GM12875 (cell line): Measurements from ENCODE around the gene SLC39A11.

ENCODE experiments used
- H3K4me3 ChIP-seq: one replicate; pipeline ENCODE4 v1.5.1; 2011; ENCODE audit warnings: low read depth, low read length, control low read depth
- TF ChIP-seq, protein P1 (sequence below): IDR thresholded peaks from 2 replicates; pipeline ENCODE4 v1.5.1; 2011; ENCODE audit warnings: low read depth, mild to moderate bottlenecking, control low read depth, inconsistent platforms, low read length, moderate library complexity, borderline replicate concordance; ENCODE audit not compliant: insufficient read depth

The SLC39A11 gene

DNA sequence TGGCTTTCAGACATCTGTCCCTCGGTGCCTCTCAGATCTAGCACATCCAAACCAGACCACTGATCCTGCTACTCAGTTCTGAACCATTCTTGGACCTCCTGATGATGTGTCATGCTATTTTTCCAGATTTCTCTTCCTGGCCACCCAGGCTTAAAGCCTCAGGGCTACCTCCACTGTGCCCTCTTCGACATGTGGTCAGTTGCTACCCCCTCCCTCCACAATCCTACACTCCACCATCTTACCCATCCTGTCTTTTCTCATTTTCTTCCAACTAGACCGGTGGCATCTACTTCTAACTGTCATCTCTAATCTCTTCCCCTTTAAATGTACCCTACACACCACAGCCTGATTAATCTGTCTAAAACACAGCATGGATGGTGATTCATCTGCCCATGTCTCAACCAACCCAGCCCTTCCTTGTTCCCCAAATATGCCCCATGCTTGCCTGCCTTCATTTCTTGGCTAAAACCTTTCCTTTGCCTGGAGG is 478.6 kb downstream of the SLC39A11 start:
- H3K4me3 ChIP-seq = no peak overlapping the region
- TF ChIP-seq, protein P1, sequence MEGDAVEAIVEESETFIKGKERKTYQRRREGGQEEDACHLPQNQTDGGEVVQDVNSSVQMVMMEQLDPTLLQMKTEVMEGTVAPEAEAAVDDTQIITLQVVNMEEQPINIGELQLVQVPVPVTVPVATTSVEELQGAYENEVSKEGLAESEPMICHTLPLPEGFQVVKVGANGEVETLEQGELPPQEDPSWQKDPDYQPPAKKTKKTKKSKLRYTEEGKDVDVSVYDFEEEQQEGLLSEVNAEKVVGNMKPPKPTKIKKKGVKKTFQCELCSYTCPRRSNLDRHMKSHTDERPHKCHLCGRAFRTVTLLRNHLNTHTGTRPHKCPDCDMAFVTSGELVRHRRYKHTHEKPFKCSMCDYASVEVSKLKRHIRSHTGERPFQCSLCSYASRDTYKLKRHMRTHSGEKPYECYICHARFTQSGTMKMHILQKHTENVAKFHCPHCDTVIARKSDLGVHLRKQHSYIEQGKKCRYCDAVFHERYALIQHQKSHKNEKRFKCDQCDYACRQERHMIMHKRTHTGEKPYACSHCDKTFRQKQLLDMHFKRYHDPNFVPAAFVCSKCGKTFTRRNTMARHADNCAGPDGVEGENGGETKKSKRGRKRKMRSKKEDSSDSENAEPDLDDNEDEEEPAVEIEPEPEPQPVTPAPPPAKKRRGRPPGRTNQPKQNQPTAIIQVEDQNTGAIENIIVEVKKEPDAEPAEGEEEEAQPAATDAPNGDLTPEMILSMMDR = no peak

DNA sequence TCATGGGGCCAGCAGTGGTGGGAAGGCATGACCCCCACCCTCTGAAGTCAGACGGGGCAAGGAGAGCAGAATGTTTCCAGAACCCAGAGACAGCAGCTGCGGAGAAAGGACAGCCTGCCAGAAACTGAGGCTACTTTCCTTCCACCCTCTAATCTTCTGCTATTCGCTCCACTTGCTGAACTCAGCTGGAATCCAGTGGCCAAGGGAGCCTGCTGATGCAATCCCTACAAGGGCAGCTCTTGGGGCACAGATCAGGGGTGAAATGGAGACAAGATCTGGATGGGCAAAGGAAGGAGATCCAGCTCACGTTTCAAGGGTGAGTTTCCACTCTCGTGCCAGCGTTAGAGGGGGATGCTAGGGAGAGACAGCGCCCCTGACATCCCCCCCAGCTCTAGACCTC is 479.1 kb downstream of the SLC39A11 start:
- TF ChIP-seq, protein P1 = no peak
- H3K4me3 ChIP-seq = no peak overlapping the region

DNA sequence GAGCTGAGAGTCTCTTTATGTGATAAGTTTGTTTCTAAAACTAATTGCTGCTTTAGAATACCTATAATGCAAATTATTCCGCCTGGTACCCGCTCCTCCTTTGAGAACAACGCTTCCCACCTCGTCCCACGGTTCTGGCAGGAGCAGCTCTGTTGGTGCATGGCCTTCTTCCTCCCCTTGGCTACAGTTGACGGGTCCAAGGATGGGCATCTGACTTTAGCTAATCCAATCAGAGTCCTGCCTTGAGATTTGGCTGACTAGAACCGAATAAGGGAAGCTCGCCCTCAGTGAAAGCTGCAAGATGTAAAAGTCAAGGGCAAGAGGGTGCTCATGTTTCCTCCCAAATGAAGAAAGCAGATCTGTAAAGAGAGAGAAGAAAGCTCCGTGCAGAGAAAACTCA is 481.3 kb downstream of the SLC39A11 start:
- H3K4me3 ChIP-seq = no peak overlapping the region
- TF ChIP-seq, protein P1 = no peak

DNA sequence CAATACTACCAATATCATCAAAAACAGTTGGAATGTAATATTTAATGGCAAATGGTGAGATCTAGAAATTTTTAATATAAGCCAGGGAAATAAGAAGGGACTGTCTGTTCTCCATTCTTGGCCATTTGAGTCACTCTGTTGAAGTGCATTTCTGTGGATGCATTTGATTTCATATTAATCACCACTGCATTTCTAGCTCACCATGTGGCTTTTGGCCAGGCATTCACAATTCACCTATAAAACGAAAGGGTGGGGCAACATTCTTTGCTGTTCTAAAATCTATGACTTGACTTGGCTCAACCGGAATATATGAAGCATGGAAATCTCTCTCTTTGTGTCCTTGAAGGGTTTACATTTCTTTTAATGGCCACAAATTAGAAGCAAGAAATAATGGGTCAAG is 483.0 kb downstream of the SLC39A11 start:
- TF ChIP-seq, protein P1 = no peak
- no peak overlapping the region for H3K4me3 ChIP-seq

DNA sequence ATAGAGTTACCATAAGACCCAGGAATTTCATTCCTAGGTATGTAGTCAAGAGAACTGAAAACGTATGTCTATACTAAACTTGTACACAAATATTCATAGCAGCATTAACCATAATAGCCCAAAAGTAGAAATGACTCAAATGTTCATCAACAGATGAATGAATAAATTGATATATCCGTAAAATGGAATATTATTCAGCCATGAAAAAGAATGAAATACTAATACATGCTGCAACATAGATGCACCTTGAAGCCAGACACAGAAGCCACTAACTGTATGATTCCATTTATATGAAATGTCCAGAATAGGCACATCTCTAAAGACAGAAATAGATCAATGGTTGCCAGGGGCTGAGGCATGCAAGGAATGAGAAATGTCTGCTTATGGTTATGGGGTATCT is 484.1 kb downstream of the SLC39A11 start:
- H3K4me3 ChIP-seq = no peak overlapping the region
- TF ChIP-seq, protein P1 = no peak

DNA sequence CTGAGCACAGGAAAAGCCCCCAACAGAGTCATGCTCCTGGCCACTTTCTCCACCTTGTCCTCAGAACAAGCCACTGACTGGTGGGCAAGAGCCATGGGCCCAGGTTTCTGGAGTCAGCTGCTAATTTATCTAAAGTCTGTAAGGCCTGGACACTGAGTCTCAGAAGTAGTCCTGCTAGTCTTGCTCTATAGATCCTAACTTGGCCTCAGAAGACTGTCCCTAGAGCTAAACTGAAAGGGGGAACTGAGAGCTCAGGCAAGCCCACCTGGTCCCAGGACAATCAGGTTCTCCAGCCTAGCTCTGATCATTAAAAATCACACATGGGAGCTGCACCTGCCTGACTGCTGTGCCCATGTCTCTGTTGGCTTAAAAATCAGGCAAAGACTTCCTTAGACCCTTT is 485.8 kb downstream of the SLC39A11 start:
- no peak overlapping the region for H3K4me3 ChIP-seq
- TF ChIP-seq, protein P1 = no peak

DNA sequence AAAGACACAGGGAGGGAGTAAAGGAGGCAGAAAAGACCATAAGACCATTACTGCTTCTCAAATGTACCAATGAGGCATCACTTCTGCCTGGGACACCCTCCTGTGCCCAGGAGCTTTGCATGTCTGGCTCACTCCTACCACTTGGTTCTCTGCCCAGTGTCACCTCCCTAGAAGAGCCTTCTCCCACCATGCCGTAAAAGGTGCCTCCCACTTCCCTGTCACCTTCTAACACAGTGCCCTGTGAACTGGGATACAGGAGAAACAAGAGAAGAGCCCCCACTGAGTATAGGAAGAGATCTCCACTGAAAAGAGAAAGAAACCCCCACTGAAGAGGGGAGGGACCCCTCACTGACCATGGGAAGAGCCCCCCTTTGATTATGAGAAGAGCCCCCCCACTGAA is 486.9 kb downstream of the SLC39A11 start:
- H3K4me3 ChIP-seq = no peak overlapping the region
- TF ChIP-seq, protein P1 = no peak
